HG03095 (cell line): Measurements from ENCODE around the gene EPHA5.

Source experiments
- ATAC-seq: cut with Tn5 transposase; IDR thresholded peaks from one replicate; pipeline ENCODE4 v1.9.1; 2021; ENCODE audit warnings: moderate library complexity; ENCODE audit not compliant: unreplicated experiment

The EPHA5 gene

GRCh38 chr4:65635051-65635821 is 35.1 kb downstream of the EPHA5 start:
- ATAC-seq = no peak

- no peak for ATAC-seq
Observed at GRCh38 chr4:65624651-65625050, 45.6 kb downstream of the EPHA5 start.

- ATAC-seq = no peak
Observed at GRCh38 chr4:65623506-65623905, 46.8 kb downstream of the EPHA5 start.

- no peak for ATAC-seq
Observed at GRCh38 chr4:65617416-65617815, 52.9 kb downstream of the EPHA5 start.

GRCh38 chr4:65604515-65604914 is 65.8 kb downstream of the EPHA5 start:
- ATAC-seq = no peak

GRCh38 chr4:65600656-65601055 is 69.6 kb downstream of the EPHA5 start:
- ATAC-seq = no peak

GRCh38 chr4:65599340-65599739 is 70.9 kb downstream of the EPHA5 start:
- ATAC-seq = no peak

- ATAC-seq = no peak
Observed at GRCh38 chr4:65597697-65598096, 72.6 kb downstream of the EPHA5 start.

- no peak for ATAC-seq
Observed at GRCh38 chr4:65592089-65592488, 78.2 kb downstream of the EPHA5 start.

- no peak for ATAC-seq
Observed at GRCh38 chr4:65589921-65590320, 80.4 kb downstream of the EPHA5 start.

GRCh38 chr4:65589331-65589730 is 81.0 kb downstream of the EPHA5 start:
- no peak for ATAC-seq

- ATAC-seq = no peak
Observed at GRCh38 chr4:65580551-65580950, 89.7 kb downstream of the EPHA5 start.

- ATAC-seq = no peak
Observed at GRCh38 chr4:65566473-65566872, 103.8 kb downstream of the EPHA5 start.

GRCh38 chr4:65561164-65561563 is 109.1 kb downstream of the EPHA5 start:
- ATAC-seq = no peak

- ATAC-seq = no peak
Observed at GRCh38 chr4:65559270-65559669, 111.0 kb downstream of the EPHA5 start.

GRCh38 chr4:65552057-65552456 is 118.2 kb downstream of the EPHA5 start:
- ATAC-seq = no peak

GRCh38 chr4:65550500-65550899 is 119.8 kb downstream of the EPHA5 start:
- ATAC-seq = no peak

GRCh38 chr4:65546882-65547416 is 123.3 kb downstream of the EPHA5 start:
- no peak for ATAC-seq

GRCh38 chr4:65538571-65538970 is 131.7 kb downstream of the EPHA5 start:
- no peak for ATAC-seq

GRCh38 chr4:65535113-65535512 is 135.2 kb downstream of the EPHA5 start:
- no peak for ATAC-seq

- no peak for ATAC-seq
Observed at GRCh38 chr4:65521666-65522065, 148.6 kb downstream of the EPHA5 start.

GRCh38 chr4:65515646-65516045 is 154.6 kb downstream of the EPHA5 start:
- no peak for ATAC-seq

- no peak for ATAC-seq
Observed at GRCh38 chr4:65510976-65511375, 159.3 kb downstream of the EPHA5 start.
